ENCODE data around the gene CPLX4. TPM values are rescaled to one million over a fixed set of nuclear protein-coding genes. Genes with fewer than 3 reads are reported as not detected.

CPLX4 gene
- total and polyA plus RNA-seq, 2 of the 13 experiments (the other 11 are each of a cell fraction or from before 2014, with no cell fraction given) = not detected

DNA sequence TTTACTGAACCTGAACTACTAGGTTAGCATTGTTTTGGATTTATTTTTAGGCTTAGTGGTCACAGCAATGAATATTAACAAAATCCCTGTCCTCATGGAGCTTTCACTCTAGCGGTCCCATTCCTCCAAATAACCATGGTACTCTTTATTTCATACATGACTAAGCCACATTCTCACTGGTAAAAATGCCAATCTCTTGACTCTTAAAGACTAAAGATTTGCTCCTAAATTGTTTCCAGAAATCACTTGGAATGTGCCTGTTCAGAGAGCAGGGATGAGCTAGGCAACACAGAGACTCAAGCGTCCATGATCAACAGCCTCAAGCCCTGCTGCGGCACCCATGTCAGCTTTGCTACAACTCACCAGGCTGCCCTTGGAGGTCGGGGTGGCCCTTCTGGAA lies 27.1 kb upstream of the CPLX4 start:
- DNase-seq (ENCODE audit: low spot score) (no peak), ATAC-seq (no peak), FAIRE-seq (no peak)
- Histone ChIP-seq H3K27me3 (ENCODE audit: control insufficient read depth in 1 of 2, insufficient read depth in 2 of 2, low read length in 2 of 2) (no peaks in the 10 kb centered on the region), H3K9me3 (ENCODE audit: low read length) (no peaks in the 10 kb centered on the region), H3K36me3 (replicated peaks in 1 of 2; ENCODE audit: control insufficient read depth in 1 of 2, insufficient read depth in 2 of 2, low read length in 2 of 2) (peaks cover 15 to 73% of the 10 kb centered on the region in 2 experiments), H3K4me2 (ENCODE audit: low read depth, low read length) (no peak overlapping the region), H3K27ac (ENCODE audit: extremely low read length, insufficient read depth, low read length) (no peak overlapping the region), H4K20me1 (ENCODE audit: insufficient read depth, low read length) (peaks cover 24% of the 10 kb centered on the region), H3K9ac (ENCODE audit: insufficient read depth, low read depth, low read length) (no peak overlapping the region), H3K4me1 (ENCODE audit: insufficient read depth, low read length) (peaks cover 34% of the 10 kb centered on the region), H3K4me3 (replicated peaks in 1 of 3; ENCODE audit: insufficient read depth in 1 of 3, low read depth in 2 of 3, low read length in 3 of 3) (no peak overlapping the region), H2AFZ (ENCODE audit: low read length) (no peak overlapping the region), H3K79me2 (ENCODE audit: insufficient read depth, low read length) (peaks cover 56% of the 10 kb centered on the region)
- CTCF ChIA-PET (ENCODE audit: low intra/inter-chr PET ratio, low total read pairs) = no interaction called here
- in situ Hi-C loops (cut with HindIII; ENCODE audit: extremely low pct_ligation_motif_present, low pct_unique_long_range_greater_than_20kb) (no loop called here), intact Hi-C loops (cut with micrococcal nuclease; ENCODE audit: unreplicated experiment) (no loop called here)
- 97% methylated on average over 4 of the region's 4 CpGs for WGBS (ENCODE audit: low lambda C conversion rate)
- TSS peak; percentile 1 for BruUV-seq (replicated peaks)
- POLR2A ChIA-PET = interaction anchor here (0.9 kb wide), 1 partner anchor 12 kb away, joined by 6 read pairs; no protein-coding TSS in a partner anchor
- TF ChIP-seq SNAPC2 (CRISPR knock-in tag; IDR thresholded peaks at IDR 0.05) (no peak), ZNF205 (CRISPR knock-in tag; IDR thresholded peaks at IDR 0.05) (no peak), JUN (CRISPR knock-in tag; IDR thresholded peaks at IDR 0.05) (no peak), ZFX (CRISPR knock-in tag; IDR thresholded peaks at IDR 0.05; ENCODE audit: low read depth) (no peak), NR2F1 (CRISPR knock-in tag; IDR thresholded peaks at IDR 0.05) (no peak), SRSF1 (optimal IDR thresholded peaks at IDR 0.05; ENCODE audit: low read depth, low read length) (no peak), ZNF768 (CRISPR knock-in tag; IDR thresholded peaks at IDR 0.05) (no peak), FOXP1 (IDR thresholded peaks at IDR 0.05) (no peak), FOXP1 (CRISPR knock-in tag; IDR thresholded peaks at IDR 0.05) (no peak), PHF21A (CRISPR knock-in tag; IDR thresholded peaks at IDR 0.05) (no peak), PAF1 (CRISPR knock-in tag; IDR thresholded peaks at IDR 0.05) (no peak), GABPB1 (CRISPR knock-in tag; IDR thresholded peaks at IDR 0.05) (no peak), MTA1 (CRISPR knock-in tag; IDR thresholded peaks at IDR 0.05; ENCODE audit: borderline replicate concordance) (no peak), HNRNPL (IDR thresholded peaks at IDR 0.05; ENCODE audit: low read depth, low read length) (no peak), NR1H2 (CRISPR knock-in tag; IDR thresholded peaks at IDR 0.05; ENCODE audit: borderline replicate concordance, low read depth) (no peak), ARID2 (CRISPR knock-in tag; IDR thresholded peaks at IDR 0.05; ENCODE audit: borderline replicate concordance) (no peak), ZNF3 (CRISPR knock-in tag; IDR thresholded peaks at IDR 0.05) (no peak)
- TF ChIP-seq, protein P1, sequence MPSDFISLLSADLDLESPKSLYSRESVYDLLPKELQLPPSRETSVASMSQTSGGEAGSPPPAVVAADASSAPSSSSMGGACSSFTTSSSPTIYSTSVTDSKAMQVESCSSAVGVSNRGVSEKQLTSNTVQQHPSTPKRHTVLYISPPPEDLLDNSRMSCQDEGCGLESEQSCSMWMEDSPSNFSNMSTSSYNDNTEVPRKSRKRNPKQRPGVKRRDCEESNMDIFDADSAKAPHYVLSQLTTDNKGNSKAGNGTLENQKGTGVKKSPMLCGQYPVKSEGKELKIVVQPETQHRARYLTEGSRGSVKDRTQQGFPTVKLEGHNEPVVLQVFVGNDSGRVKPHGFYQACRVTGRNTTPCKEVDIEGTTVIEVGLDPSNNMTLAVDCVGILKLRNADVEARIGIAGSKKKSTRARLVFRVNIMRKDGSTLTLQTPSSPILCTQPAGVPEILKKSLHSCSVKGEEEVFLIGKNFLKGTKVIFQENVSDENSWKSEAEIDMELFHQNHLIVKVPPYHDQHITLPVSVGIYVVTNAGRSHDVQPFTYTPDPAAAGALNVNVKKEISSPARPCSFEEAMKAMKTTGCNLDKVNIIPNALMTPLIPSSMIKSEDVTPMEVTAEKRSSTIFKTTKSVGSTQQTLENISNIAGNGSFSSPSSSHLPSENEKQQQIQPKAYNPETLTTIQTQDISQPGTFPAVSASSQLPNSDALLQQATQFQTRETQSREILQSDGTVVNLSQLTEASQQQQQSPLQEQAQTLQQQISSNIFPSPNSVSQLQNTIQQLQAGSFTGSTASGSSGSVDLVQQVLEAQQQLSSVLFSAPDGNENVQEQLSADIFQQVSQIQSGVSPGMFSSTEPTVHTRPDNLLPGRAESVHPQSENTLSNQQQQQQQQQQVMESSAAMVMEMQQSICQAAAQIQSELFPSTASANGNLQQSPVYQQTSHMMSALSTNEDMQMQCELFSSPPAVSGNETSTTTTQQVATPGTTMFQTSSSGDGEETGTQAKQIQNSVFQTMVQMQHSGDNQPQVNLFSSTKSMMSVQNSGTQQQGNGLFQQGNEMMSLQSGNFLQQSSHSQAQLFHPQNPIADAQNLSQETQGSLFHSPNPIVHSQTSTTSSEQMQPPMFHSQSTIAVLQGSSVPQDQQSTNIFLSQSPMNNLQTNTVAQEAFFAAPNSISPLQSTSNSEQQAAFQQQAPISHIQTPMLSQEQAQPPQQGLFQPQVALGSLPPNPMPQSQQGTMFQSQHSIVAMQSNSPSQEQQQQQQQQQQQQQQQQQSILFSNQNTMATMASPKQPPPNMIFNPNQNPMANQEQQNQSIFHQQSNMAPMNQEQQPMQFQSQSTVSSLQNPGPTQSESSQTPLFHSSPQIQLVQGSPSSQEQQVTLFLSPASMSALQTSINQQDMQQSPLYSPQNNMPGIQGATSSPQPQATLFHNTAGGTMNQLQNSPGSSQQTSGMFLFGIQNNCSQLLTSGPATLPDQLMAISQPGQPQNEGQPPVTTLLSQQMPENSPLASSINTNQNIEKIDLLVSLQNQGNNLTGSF (CRISPR knock-in tag; IDR thresholded peaks at IDR 0.05) = no peak
- TF ChIP-seq, protein P2, sequence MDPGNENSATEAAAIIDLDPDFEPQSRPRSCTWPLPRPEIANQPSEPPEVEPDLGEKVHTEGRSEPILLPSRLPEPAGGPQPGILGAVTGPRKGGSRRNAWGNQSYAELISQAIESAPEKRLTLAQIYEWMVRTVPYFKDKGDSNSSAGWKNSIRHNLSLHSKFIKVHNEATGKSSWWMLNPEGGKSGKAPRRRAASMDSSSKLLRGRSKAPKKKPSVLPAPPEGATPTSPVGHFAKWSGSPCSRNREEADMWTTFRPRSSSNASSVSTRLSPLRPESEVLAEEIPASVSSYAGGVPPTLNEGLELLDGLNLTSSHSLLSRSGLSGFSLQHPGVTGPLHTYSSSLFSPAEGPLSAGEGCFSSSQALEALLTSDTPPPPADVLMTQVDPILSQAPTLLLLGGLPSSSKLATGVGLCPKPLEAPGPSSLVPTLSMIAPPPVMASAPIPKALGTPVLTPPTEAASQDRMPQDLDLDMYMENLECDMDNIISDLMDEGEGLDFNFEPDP (CRISPR knock-in tag; conservative IDR thresholded peaks at IDR 0.05) = no peak
- TF ChIP-seq, protein P3, sequence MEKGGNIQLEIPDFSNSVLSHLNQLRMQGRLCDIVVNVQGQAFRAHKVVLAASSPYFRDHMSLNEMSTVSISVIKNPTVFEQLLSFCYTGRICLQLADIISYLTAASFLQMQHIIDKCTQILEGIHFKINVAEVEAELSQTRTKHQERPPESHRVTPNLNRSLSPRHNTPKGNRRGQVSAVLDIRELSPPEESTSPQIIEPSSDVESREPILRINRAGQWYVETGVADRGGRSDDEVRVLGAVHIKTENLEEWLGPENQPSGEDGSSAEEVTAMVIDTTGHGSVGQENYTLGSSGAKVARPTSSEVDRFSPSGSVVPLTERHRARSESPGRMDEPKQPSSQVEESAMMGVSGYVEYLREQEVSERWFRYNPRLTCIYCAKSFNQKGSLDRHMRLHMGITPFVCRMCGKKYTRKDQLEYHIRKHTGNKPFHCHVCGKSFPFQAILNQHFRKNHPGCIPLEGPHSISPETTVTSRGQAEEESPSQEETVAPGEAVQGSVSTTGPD (CRISPR knock-in tag; IDR thresholded peaks at IDR 0.05) = no peak
